GM18507 (cell line): ENCODE measurements around the gene TMEM215.

Experiments used
- DNase-seq: peaks from one replicate; pipeline ENCODE4 v3.0.0; 2011; ENCODE audit warnings: low read depth; ENCODE audit not compliant: insufficient read length; ENCODE audit errors: extremely low spot score
- FAIRE-seq: peaks from 2 replicates; lab custom pipeline; 2011; peaks lifted over from hg19 to GRCh38; lab: Jason Lieb, UNC

The TMEM215 gene

GRCh38 chr9:32828861-32829260 lies 45.5 kb downstream of the TMEM215 start:
- no peak for FAIRE-seq
- no peak for DNase-seq

- FAIRE-seq, result no peak
- no peak for DNase-seq
Observed at GRCh38 chr9:32832346-32832745, 49.0 kb downstream of the TMEM215 start.
